HL-60 (cell line): ENCODE measurements around the gene TSPAN15.

Experiments used
- CTCF ChIP-seq: IDR thresholded peaks from one replicate; pipeline ENCODE4 v1.5.1; 2011; ENCODE audit warnings: low read length, control low read depth, inconsistent platforms; ENCODE audit not compliant: insufficient read depth
- GABPA ChIP-seq: IDR thresholded peaks from 2 replicates; pipeline ENCODE4 v1.6.1; 2012; ENCODE audit warnings: low read depth
- POLR2AphosphoS5 ChIP-seq: IDR thresholded peaks from 2 replicates; pipeline ENCODE4 v1.6.1; 2012; ENCODE audit warnings: low read depth
- SPI1 ChIP-seq: IDR thresholded peaks from 2 replicates; pipeline ENCODE4 v1.6.1; 2012; ENCODE audit warnings: low read depth, mild to moderate bottlenecking, borderline replicate concordance

- no peak for TF ChIP-seq CTCF
- no peak for TF ChIP-seq POLR2AphosphoS5
- no peak for TF ChIP-seq GABPA
- no peak for TF ChIP-seq SPI1
These were observed 6.5 kb downstream of the TSPAN15 start for GRCh38 chr10:69457771-69458237.
